GM12878 (cell line): ENCODE measurements around the gene GGT6. TPM values are rescaled to one million over a fixed set of nuclear protein-coding genes. Genes with fewer than 3 reads are reported as not detected.

Experiments
- ATAC-seq: fragments of 200-7000 bp; cut with Tn5 transposase; 3 replicates; pipeline ENCODE4 v1.9.1; 2020; ENCODE audit warnings: mild to moderate bottlenecking, moderate library complexity
- BruUV-seq: library from RNA; stranded (reverse); fragments of 400-500 nt; replicated peaks from 2 replicates; lab custom pipeline; 2021; lab: Mats Ljungman, UMichigan
- CTCF ChIA-PET: fragments of 300-600 bp; sonication (Branson Sonifier 250); formaldehyde crosslinking; extraction: SDS; loops from one replicate; lab custom pipeline; 2021; ENCODE audit warnings: inconsistent platforms; lab: Yijun Ruan, JAX
- POLR2A ChIA-PET: fragments of 350-600 bp; formaldehyde crosslinking; extraction: SDS; loops from one replicate; lab custom pipeline; 2021; ENCODE audit warnings: inconsistent platforms; lab: Charles Lee
- RAD21 ChIA-PET: fragments of 300-600 bp; sonication (Branson Sonifier 250); formaldehyde crosslinking; loops from one replicate; lab custom pipeline; 2023; ENCODE audit warnings: antibody characterized with exemption; ENCODE audit not compliant: unreplicated experiment; lab: Charles Lee
- SMC1A ChIA-PET: fragments of 300-600 bp; sonication (Branson Sonifier 250); formaldehyde crosslinking; loops from one replicate; lab custom pipeline; 2023; ENCODE audit not compliant: unreplicated experiment, uncharacterized antibody; lab: Charles Lee
- DNase-seq: peaks from one replicate; pipeline ENCODE4 v3.0.0-alpha.2; 2011; ENCODE audit warnings: low read depth, low spot score
- FAIRE-seq: peaks from 3 replicates; lab custom pipeline; 2011; peaks lifted over from hg19 to GRCh38; lab: Jason Lieb, UNC
- H2AFZ ChIP-seq: 2 replicates; pipeline ENCODE4 v1.6.0; 2011; ENCODE audit warnings: low read depth, low read length, control low read depth; ENCODE audit not compliant: control insufficient read depth
- H3K27ac ChIP-seq: 2 replicates; pipeline ENCODE4 v1.5.1; 2011; ENCODE audit warnings: control low read depth; ENCODE audit not compliant: control insufficient read depth, insufficient read depth
- H3K27me3 ChIP-seq, 2 experiments: replicated peaks in 1 of 2; 2 replicates each; pipeline versions ENCODE4 v1.6.0 to v1.6.1; 2011; ENCODE audit warnings: low read length in 1 of 2; ENCODE audit not compliant: control insufficient read depth in 2 of 2, insufficient read depth in 2 of 2
- H3K36me3 ChIP-seq, 2 experiments: 2 replicates each; pipeline ENCODE4 v1.5.1; 2011; ENCODE audit warnings: low read length in 1 of 2; ENCODE audit not compliant: control insufficient read depth in 2 of 2, insufficient read depth in 2 of 2
- H3K4me1 ChIP-seq: 2 replicates; pipeline ENCODE4 v1.6.1; 2011; ENCODE audit warnings: mild to moderate bottlenecking, low read length, moderate library complexity, mixed read lengths; ENCODE audit not compliant: control insufficient read depth, insufficient read depth
- H3K4me2 ChIP-seq: 2 replicates; pipeline ENCODE4 v1.6.0; 2011; ENCODE audit warnings: control low read depth; ENCODE audit not compliant: control insufficient read depth, insufficient read depth
- H3K4me3 ChIP-seq: fragments of 200-600 bp; sonication (generic); 2 replicates; pipeline ENCODE4 v1.5.1; 2016
- H3K79me2 ChIP-seq: 2 replicates; pipeline ENCODE4 v1.6.0; 2011; ENCODE audit warnings: low read length; ENCODE audit not compliant: control insufficient read depth, insufficient read depth
- H3K9ac ChIP-seq: 2 replicates; pipeline ENCODE4 v1.8.0; 2011; ENCODE audit warnings: low read length, control low read depth, mixed read lengths; ENCODE audit not compliant: control insufficient read depth, insufficient read depth
- H3K9me3 ChIP-seq: replicated peaks from 3 replicates; pipeline ENCODE4 v1.5.1; 2011; ENCODE audit warnings: mild to moderate bottlenecking, low read length; ENCODE audit not compliant: control insufficient read depth, insufficient read depth
- H4K20me1 ChIP-seq: 2 replicates; pipeline ENCODE4 v1.6.0; 2011; ENCODE audit not compliant: control insufficient read depth, insufficient read depth
- BCLAF1 ChIP-seq: fragments of 450-650 bp; IDR thresholded peaks from 2 replicates; pipeline ENCODE4 v1.6.1; 2017; ENCODE audit warnings: antibody characterized with exemption, mild to moderate bottlenecking, moderate library complexity
- EP300 ChIP-seq, 2 experiments: fragments of 150-350 bp in 1 of 2; IDR thresholded peaks; 2 replicates each; pipeline ENCODE4 v1.6.1; 2011 to 2012; ENCODE audit warnings: low read depth in 2 of 2, low read length in 2 of 2, borderline replicate concordance in 1 of 2, improper control_type of control experiment in 1 of 2, inconsistent platforms in 1 of 2; ENCODE audit not compliant: control insufficient read depth in 1 of 2
- NBN ChIP-seq: fragments of 450-650 bp; IDR thresholded peaks from 2 replicates; pipeline ENCODE4 v1.6.1; 2016
- POLR2AphosphoS2 ChIP-seq: IDR thresholded peaks from 2 replicates; pipeline ENCODE4 v1.6.1; 2011; ENCODE audit warnings: low read depth, mild to moderate bottlenecking, low read length, improper control_type of control experiment, moderate library complexity
- SPI1 ChIP-seq: IDR thresholded peaks from 2 replicates; pipeline ENCODE4 v1.6.1; 2011; ENCODE audit warnings: low read depth, mild to moderate bottlenecking, low read length, moderate library complexity, borderline replicate concordance; ENCODE audit not compliant: insufficient read depth
- SRF ChIP-seq, 2 experiments: IDR thresholded peaks; 2 replicates each; pipeline ENCODE4 v1.6.1; 2011; ENCODE audit warnings: low read depth in 2 of 2, low read length in 2 of 2, mild to moderate bottlenecking in 1 of 2, moderate library complexity in 1 of 2
- ZNF274 ChIP-seq: IDR thresholded peaks from one replicate; pipeline ENCODE4 v1.8.0; 2011; ENCODE audit not compliant: insufficient read length, insufficient read depth
- ZNF687 ChIP-seq: fragments of 450-650 bp; IDR thresholded peaks from 2 replicates; pipeline ENCODE4 v1.6.1; 2017; ENCODE audit warnings: mild to moderate bottlenecking, moderate library complexity
- WGBS: methylation state at CpG from one replicate; pipeline ENCODE4 v1.1.6; 2016; ENCODE audit warnings: low lambda C conversion rate; ENCODE audit not compliant: insufficient replicate concordance, insufficient coverage; ENCODE audit errors: missing lambda C conversion rate; 5-methylcytosine and 5-hydroxymethylcytosine counted together
- in situ Hi-C: fragments of 300-500 bp; cut with MboI; formaldehyde crosslinking; loops from 9 replicates; pipeline ENCODE4 v1.14.3; 2018; ENCODE audit warnings: mixed read lengths
- intact Hi-C: fragments of 100-400 bp; cut with micrococcal nuclease; formaldehyde crosslinking; loops from one replicate; pipeline ENCODE4 v1.14.2; 2022; ENCODE audit not compliant: unreplicated experiment
- polyA plus RNA-seq, 11 experiments: library from polyadenylated mRNA; depleted of rRNA in 4 of 11; unstranded in 6 of 11; stranded (reverse) in 5 of 11; fragments of >200 nt; fragmentation: Nextera tagmentation in 4 of 11; fragmentation: Illumina TruSeq in 1 of 11; extraction: Ambion mirVana in 4 of 11; extraction: Trizol in 1 of 11; gene quantifications; 1 replicate in 1 of 11; 2 replicates in 10 of 11; pipeline versions ENCODE4 v1.2.1 to v1.2.3, GENCODE V29; 2011 to 2016; ENCODE audit warnings: inconsistent platforms in 2 of 11, missing spikeins in 2 of 11, low read depth in 1 of 11
- total RNA-seq, 4 experiments: library from RNA; depleted of rRNA in 3 of 4; stranded (reverse); fragments of >200 nt in 3 of 4; fragmentation: Illumina TruSeq in 1 of 4; extraction: Trizol in 1 of 4; gene quantifications; 2 replicates each; pipeline versions ENCODE4 v1.2.1 to v1.2.3, GENCODE V29; 2013 to 2021

The GGT6 gene
- total and polyA plus RNA-seq, 10 of the 15 experiments (the other 5 are each of a cell fraction or from before 2014, with no cell fraction given), result 0.01 to 0.26 (median 0.13) TPM; not detected in 5

DNA sequence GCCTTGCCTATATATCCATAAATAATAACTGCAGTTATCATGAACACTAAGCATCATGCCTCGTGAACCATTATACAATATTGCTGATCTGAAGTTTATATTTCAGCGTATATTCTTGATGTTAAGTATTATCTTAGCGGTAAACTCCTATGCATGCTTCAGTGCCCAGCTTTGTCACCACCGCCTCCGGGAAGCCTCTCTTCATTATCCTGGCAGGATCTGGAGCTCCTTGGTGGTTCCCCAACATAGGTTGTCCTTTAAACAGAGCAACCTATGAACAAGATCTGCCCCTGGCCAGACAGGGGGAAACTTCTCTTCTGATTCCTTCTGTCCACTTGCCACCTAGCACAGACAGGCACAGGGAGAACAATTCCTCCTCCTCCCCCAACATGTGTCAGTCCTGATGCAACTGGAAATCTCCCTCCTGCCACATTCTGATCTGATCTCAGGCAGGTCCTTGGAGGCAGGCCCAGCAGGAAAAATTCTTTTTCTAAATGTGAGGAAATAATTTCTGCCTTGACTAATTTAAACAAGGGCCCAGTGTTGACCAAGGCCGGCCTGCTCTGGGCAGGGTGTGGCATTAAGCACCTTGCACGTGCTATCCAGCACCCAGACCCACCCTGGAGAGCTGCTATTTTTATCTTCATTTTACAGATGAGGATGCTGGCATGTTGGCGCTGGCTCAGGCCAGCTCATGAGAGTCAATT, 39.3 kb downstream of the GGT6 start (continued):
- TF ChIP-seq SPI1 (no peak), NBN (no peak), ZNF274 (no peak), EP300 (IDR thresholded peaks at IDR 0.05; ENCODE audit: borderline replicate concordance in 1 of 2, control insufficient read depth in 1 of 2, low read depth in 2 of 2, low read length in 2 of 2) (no peak), BCLAF1 (no peak), POLR2AphosphoS2 (no peak)

DNA sequence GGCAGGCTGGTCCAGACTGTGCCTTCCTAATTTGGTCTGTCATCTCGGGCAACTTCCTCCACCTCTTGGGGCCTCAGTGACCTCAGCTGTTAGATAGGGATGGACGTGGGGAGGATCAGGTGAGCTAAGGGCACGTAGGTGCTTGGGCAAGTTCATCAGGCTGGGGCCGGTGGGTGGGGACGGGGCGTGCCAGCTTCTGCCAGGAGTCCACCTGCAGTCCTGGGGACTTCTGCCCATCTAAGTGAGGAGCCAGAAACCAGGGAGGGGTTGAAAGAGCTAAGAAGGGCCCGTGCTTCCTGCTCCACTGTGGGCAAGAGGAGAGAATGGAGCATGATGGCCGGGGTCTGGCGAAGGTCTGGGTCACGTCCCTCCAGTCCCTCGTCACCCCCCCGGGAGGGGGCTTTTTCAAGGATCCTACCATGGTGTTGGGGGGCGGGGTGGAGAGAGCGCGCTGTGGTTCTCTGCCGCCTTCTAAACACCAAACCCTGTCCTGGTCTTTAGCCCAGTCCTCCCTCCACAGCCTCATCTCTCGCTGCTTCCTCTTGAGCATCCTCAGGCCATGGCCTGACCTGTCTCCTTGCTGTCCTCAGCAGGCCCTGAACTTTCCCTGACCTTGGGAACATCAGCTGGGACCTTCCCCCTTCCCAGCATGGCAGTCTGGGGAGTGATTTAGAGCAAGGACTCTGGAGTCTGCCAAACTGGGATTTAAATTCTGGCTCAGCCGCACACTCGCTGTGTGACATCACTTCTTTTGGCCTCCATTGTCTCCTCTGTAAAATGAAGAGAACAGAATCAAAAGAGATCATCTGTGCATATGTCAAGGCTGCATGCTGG, 40.1 kb downstream of the GGT6 start:
- no TSS peak for BruUV-seq
- 79% methylated on average over 19 of the region's 19 CpGs for WGBS
- H3K27ac ChIP-seq, result no peak overlapping the region
- H4K20me1 ChIP-seq, result no peaks in the 10 kb centered on the region
- H3K36me3 ChIP-seq, result no peaks in the 10 kb centered on the region
- H3K9ac ChIP-seq, result no peak overlapping the region
- ChIA-PET SMC1A (no interaction called here), POLR2A (interaction anchor here (0.6 to 1.9 kb wide), 2 partner anchors 10 to 435 kb away, joined by 4 read pairs; no protein-coding TSS in a partner anchor), CTCF (interaction anchor here (0.6 to 1.1 kb wide), 2 partner anchors 180 to 219 kb away, joined by 3 read pairs; no protein-coding TSS in a partner anchor), RAD21 (no interaction called here)
- DNase-seq (no peak), ATAC-seq (no peak), FAIRE-seq (no peak)
- H3K4me1 ChIP-seq, result peaks cover 16% of the 10 kb centered on the region
- H3K4me3 ChIP-seq, result no peak overlapping the region
- TF ChIP-seq ZNF687 (no peak), SRF (IDR thresholded peaks at IDR 0.05; ENCODE audit: low read depth in 2 of 2, low read length in 2 of 2) (0 out of 4 replicates have a peak, but pooled peaks of 1 of the 2 experiments have one; percentile 26)
- in situ Hi-C loops, result no loop called here
- H3K4me2 ChIP-seq, result no peak overlapping the region
- H2AFZ ChIP-seq, result no peak overlapping the region
- no peaks in the 10 kb centered on the region for H3K27me3 ChIP-seq
- intact Hi-C loops, result loop anchor here (10.0 kb wide), 1 partner anchor 95 kb away; no protein-coding TSS in a partner anchor
- no peaks in the 10 kb centered on the region for H3K79me2 ChIP-seq
- H3K9me3 ChIP-seq, result no peaks in the 10 kb centered on the region; the same call in 2 of the 3 replicates
